HEK293 (cell line): ENCODE measurements around the gene SPRED2.
A peak's percentile ranks its signal among the peaks of the same experiment; 100 is the strongest.

Experiments
- CTCF ChIA-PET: fragments of 350-600 bp; formaldehyde crosslinking; extraction: SDS; loops from one replicate; lab custom pipeline; 2021; ENCODE audit warnings: antibody characterized with exemption; lab: Yijun Ruan, JAX
- POLR2A ChIA-PET: fragments of 300-600 bp; formaldehyde crosslinking; extraction: SDS; loops from one replicate; lab custom pipeline; 2020; ENCODE audit warnings: antibody characterized with exemption, inconsistent platforms; lab: Yijun Ruan, JAX
- H3K27ac ChIP-seq: fragments of 200-500 bp; sonication (Bioruptor generic); 2 replicates; pipeline ENCODE4 v1.5.1; 2014; ENCODE audit warnings: low read depth, low read length, control low read depth, inconsistent platforms; ENCODE audit errors: extremely low read depth
- H3K36me3 ChIP-seq, 2 experiments: fragments of 200-500 bp in 1 of 2; sonication (Bioruptor generic) in 1 of 2; 1 replicate in 1 of 2; 2 replicates in 1 of 2; pipeline ENCODE4 v1.5.1; 2014 to 2017; ENCODE audit warnings: inconsistent platforms in 2 of 2, low read length in 2 of 2; ENCODE audit not compliant: control insufficient read depth in 2 of 2, insufficient read depth in 1 of 2
- H3K4me1 ChIP-seq: fragments of 200-500 bp; sonication (Bioruptor generic); 2 replicates; pipeline ENCODE4 v1.5.1; 2014; ENCODE audit warnings: mild to moderate bottlenecking, low read length, inconsistent platforms; ENCODE audit not compliant: control insufficient read depth, insufficient read depth
- H3K4me3 ChIP-seq: 2 replicates; pipeline ENCODE4 v1.5.1; 2011; ENCODE audit warnings: low read depth, mild to moderate bottlenecking, control low read depth, low read length, moderate library complexity
- H3K9me3 ChIP-seq: fragments of 200-500 bp; sonication (Bioruptor generic); 2 replicates; pipeline ENCODE4 v1.5.1; 2014; ENCODE audit warnings: low read depth, low read length, inconsistent platforms; ENCODE audit not compliant: control insufficient read depth, insufficient read depth
- IKZF3 ChIP-seq: fragments of 450-650 bp; IDR thresholded peaks from 2 replicates; pipeline ENCODE4 v1.5.0; 2018; ENCODE audit warnings: missing biosample characterization, mild to moderate bottlenecking, missing genetic modification characterization, moderate library complexity
- MEIS1 ChIP-seq: sonication (generic); formaldehyde crosslinking; IDR thresholded peaks from 2 replicates; pipeline ENCODE4 v1.8.1; 2022; ENCODE audit warnings: missing genetic modification reagents, mild to moderate bottlenecking, borderline replicate concordance
- OSR2 ChIP-seq: fragments of 450-650 bp; formaldehyde crosslinking; IDR thresholded peaks from 2 replicates; pipeline ENCODE4 v1.5.1; 2016; ENCODE audit warnings: missing biosample characterization, missing genetic modification characterization
- SETDB1 ChIP-seq: IDR thresholded peaks from one replicate; pipeline ENCODE4 v1.6.1; 2017; ENCODE audit warnings: mild to moderate bottlenecking, low read length, moderate library complexity, mixed read lengths; ENCODE audit not compliant: insufficient read length
- SP7 ChIP-seq: fragments of 450-650 bp; formaldehyde crosslinking; IDR thresholded peaks from 2 replicates; pipeline ENCODE4 v1.5.1; 2016; ENCODE audit warnings: missing biosample characterization, missing genetic modification characterization
- ZFP3 ChIP-seq: fragments of 450-650 bp; formaldehyde crosslinking; IDR thresholded peaks from 2 replicates; pipeline ENCODE4 v1.5.1; 2016; ENCODE audit warnings: low read depth, missing biosample characterization, missing genetic modification characterization
- ZNF10 ChIP-seq: fragments of 450-650 bp; formaldehyde crosslinking; IDR thresholded peaks from 2 replicates; pipeline ENCODE4 v1.5.1; 2017; ENCODE audit warnings: missing biosample characterization, missing genetic modification characterization
- ZNF157 ChIP-seq: fragments of 450-650 bp; formaldehyde crosslinking; IDR thresholded peaks from 2 replicates; pipeline ENCODE4 v1.5.1; 2016; ENCODE audit warnings: missing biosample characterization, missing genetic modification characterization
- ZNF174 ChIP-seq: fragments of 450-650 bp; formaldehyde crosslinking; IDR thresholded peaks from 2 replicates; pipeline ENCODE4 v1.5.0; 2017; ENCODE audit warnings: missing biosample characterization, mild to moderate bottlenecking, missing genetic modification characterization
- ZNF341 ChIP-seq: fragments of 450-650 bp; formaldehyde crosslinking; IDR thresholded peaks from 2 replicates; pipeline ENCODE4; 2016; ENCODE audit warnings: low read depth, missing biosample characterization, missing genetic modification characterization
- ZNF48 ChIP-seq: fragments of 450-650 bp; formaldehyde crosslinking; IDR thresholded peaks from 2 replicates; pipeline ENCODE4 v1.5.1; 2016; ENCODE audit warnings: missing biosample characterization, missing genetic modification characterization
- ZNF560 ChIP-seq: fragments of 450-650 bp; formaldehyde crosslinking; IDR thresholded peaks from 2 replicates; pipeline ENCODE4 v1.5.1; 2017; ENCODE audit warnings: missing biosample characterization, missing genetic modification characterization, borderline replicate concordance
- ZNF571 ChIP-seq: fragments of 450-650 bp; formaldehyde crosslinking; IDR thresholded peaks from 2 replicates; pipeline ENCODE4 v1.5.0; 2017; ENCODE audit warnings: missing biosample characterization, missing genetic modification characterization
- ZNF585B ChIP-seq: fragments of 450-650 bp; formaldehyde crosslinking; IDR thresholded peaks from 2 replicates; pipeline ENCODE4 v1.5.1; 2016; ENCODE audit warnings: missing biosample characterization, missing genetic modification characterization
- ZNF600 ChIP-seq: fragments of 450-650 bp; formaldehyde crosslinking; IDR thresholded peaks from 2 replicates; pipeline ENCODE4 v1.5.1; 2016; ENCODE audit warnings: missing biosample characterization, missing genetic modification characterization
- TF ChIP-seq, protein P1 (sequence below): fragments of 450-650 bp; formaldehyde crosslinking; IDR thresholded peaks from 2 replicates; pipeline ENCODE4 v1.5.1; 2016; ENCODE audit warnings: missing biosample characterization, missing genetic modification characterization
- TF ChIP-seq, protein P2 (sequence below): fragments of 450-650 bp; formaldehyde crosslinking; IDR thresholded peaks from 2 replicates; pipeline ENCODE4 v1.5.1; 2016; ENCODE audit warnings: missing biosample characterization, missing genetic modification characterization
- TF ChIP-seq, protein P3 (sequence below): fragments of 450-650 bp; formaldehyde crosslinking; IDR thresholded peaks from 2 replicates; pipeline ENCODE4 v1.5.1; 2016; ENCODE audit warnings: missing biosample characterization, missing genetic modification characterization
- TF ChIP-seq, protein P4 (sequence below): fragments of 450-650 bp; formaldehyde crosslinking; IDR thresholded peaks from 2 replicates; pipeline ENCODE4 v1.5.0; 2017; ENCODE audit warnings: missing biosample characterization, missing genetic modification characterization, borderline replicate concordance

The SPRED2 gene

DNA sequence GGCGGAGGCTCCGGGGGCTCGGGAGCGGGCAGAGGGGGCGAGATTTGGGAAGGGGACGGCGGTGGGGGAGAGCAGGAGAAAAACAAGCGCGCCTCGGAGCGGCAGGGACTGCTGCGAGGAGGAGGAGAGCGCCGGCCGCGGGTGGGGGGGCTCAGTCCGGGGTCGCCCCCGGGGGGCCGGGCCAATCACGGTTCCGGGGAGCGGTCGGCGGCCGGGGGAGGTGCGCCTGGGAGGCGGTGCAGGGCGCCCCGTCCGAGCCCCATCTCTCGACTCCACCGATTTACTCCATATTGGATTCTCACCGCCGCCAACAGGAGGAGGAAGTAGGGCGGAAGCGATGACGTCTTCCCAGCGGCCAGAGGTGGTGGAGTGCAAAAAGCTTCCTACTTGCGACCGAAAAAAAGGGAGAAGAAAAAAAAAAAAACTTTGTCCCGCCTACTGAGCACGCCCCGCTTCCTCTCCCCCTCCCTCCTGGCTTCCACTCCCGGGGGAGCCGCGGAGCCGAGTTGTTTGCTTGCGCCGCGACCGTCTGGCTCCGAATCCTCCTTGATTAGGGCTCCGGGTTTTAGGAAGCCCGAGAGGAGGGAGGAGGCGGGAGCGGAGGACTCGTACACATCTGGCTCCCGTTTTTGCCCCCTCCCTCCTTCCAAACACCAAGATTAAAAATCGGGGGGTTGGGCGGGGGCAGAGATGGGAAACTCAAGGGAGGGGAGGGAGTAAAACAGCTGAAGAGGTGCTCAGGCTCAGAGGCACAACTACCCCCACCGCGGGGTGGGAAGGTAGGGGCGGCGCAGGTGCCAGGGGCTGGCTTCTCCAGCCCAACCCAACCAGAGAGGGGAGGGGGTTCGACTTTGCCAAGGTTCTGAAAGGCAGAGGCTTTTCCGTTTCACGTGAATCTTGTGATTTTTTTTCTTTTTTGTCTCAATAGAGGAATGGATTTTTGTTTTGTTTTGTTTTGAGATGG, at the start of gene SPRED2 (continued):
- peak; percentile 95 for TF ChIP-seq OSR2 (tag by site-specific recombination)
- no peak for TF ChIP-seq ZNF174 (tag by site-specific recombination)
- TF ChIP-seq ZNF571 (tag by site-specific recombination) = no peak
- TF ChIP-seq, protein P1, sequence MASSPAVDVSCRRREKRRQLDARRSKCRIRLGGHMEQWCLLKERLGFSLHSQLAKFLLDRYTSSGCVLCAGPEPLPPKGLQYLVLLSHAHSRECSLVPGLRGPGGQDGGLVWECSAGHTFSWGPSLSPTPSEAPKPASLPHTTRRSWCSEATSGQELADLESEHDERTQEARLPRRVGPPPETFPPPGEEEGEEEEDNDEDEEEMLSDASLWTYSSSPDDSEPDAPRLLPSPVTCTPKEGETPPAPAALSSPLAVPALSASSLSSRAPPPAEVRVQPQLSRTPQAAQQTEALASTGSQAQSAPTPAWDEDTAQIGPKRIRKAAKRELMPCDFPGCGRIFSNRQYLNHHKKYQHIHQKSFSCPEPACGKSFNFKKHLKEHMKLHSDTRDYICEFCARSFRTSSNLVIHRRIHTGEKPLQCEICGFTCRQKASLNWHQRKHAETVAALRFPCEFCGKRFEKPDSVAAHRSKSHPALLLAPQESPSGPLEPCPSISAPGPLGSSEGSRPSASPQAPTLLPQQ = peak; percentile 84

DNA sequence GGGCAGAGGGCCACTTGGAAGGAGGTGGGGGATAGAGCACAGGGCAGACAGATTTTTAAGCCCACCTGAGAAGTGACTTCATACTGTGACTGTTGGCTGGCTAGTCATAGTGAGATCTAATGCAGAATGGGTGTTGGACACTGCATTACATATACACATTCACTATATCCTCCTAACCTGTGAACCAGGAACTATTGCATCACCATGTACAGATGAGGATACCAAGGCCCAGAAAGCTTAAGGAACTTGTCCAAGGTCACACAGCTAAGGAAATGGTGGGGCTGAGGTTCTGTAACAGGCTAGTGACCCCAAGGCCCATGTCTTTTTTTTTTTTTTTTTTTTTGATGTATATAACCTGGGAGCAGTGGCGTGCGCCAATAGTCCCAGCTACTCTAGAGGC, 49.6 kb upstream of the SPRED2 start:
- ChIA-PET POLR2A (interaction anchor here (0.6 kb wide), 1 partner anchor 9 kb away, joined by 4 read pairs; no protein-coding TSS in a partner anchor), CTCF (interaction anchor here (0.6 kb wide), 1 partner anchor 296 kb away, joined by 3 read pairs; no protein-coding TSS in a partner anchor)
- no peaks in the 10 kb centered on the region for H3K36me3 ChIP-seq
- no peaks in the 10 kb centered on the region for H3K4me1 ChIP-seq
- no peak overlapping the region for H3K4me3 ChIP-seq
- H3K9me3 ChIP-seq = no peaks in the 10 kb centered on the region
- no peak for TF ChIP-seq SETDB1
- TF ChIP-seq IKZF3 (tag by site-specific recombination) = no peak
- TF ChIP-seq MEIS1 = no peak
- TF ChIP-seq, protein P2, sequence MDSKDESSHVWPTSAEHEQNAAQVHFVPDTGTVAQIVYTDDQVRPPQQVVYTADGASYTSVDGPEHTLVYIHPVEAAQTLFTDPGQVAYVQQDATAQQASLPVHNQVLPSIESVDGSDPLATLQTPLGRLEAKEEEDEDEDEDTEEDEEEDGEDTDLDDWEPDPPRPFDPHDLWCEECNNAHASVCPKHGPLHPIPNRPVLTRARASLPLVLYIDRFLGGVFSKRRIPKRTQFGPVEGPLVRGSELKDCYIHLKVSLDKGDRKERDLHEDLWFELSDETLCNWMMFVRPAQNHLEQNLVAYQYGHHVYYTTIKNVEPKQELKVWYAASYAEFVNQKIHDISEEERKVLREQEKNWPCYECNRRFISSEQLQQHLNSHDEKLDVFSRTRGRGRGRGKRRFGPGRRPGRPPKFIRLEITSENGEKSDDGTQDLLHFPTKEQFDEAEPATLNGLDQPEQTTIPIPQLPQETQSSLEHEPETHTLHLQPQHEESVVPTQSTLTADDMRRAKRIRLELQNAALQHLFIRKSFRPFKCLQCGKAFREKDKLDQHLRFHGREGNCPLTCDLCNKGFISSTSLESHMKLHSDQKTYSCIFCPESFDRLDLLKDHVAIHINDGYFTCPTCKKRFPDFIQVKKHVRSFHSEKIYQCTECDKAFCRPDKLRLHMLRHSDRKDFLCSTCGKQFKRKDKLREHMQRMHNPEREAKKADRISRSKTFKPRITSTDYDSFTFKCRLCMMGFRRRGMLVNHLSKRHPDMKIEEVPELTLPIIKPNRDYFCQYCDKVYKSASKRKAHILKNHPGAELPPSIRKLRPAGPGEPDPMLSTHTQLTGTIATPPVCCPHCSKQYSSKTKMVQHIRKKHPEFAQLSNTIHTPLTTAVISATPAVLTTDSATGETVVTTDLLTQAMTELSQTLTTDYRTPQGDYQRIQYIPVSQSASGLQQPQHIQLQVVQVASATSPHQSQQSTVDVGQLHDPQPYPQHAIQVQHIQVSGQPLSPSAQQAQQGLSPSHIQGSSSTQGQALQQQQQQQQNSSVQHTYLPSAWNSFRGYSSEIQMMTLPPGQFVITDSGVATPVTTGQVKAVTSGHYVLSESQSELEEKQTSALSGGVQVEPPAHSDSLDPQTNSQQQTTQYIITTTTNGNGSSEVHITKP (tag by site-specific recombination) = no peak
- TF ChIP-seq, protein P3, sequence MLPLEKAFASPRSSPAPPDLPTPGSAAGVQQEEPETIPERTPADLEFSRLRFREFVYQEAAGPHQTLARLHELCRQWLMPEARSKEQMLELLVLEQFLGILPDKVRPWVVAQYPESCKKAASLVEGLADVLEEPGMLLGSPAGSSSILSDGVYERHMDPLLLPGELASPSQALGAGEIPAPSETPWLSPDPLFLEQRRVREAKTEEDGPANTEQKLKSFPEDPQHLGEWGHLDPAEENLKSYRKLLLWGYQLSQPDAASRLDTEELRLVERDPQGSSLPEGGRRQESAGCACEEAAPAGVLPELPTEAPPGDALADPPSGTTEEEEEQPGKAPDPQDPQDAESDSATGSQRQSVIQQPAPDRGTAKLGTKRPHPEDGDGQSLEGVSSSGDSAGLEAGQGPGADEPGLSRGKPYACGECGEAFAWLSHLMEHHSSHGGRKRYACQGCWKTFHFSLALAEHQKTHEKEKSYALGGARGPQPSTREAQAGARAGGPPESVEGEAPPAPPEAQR (tag by site-specific recombination) = no peak
- TF ChIP-seq ZNF10 (tag by site-specific recombination) = no peak
- TF ChIP-seq SP7 (tag by site-specific recombination) = no peak
- no peak for TF ChIP-seq ZNF48 (tag by site-specific recombination)
- TF ChIP-seq ZNF560 (tag by site-specific recombination) = no peak
- TF ChIP-seq ZNF341 (tag by site-specific recombination) = no peak
- no peak for TF ChIP-seq ZNF600
- TF ChIP-seq ZNF585B (tag by site-specific recombination) = no peak
- no peak for TF ChIP-seq ZFP3 (tag by site-specific recombination)
- TF ChIP-seq, protein P4, sequence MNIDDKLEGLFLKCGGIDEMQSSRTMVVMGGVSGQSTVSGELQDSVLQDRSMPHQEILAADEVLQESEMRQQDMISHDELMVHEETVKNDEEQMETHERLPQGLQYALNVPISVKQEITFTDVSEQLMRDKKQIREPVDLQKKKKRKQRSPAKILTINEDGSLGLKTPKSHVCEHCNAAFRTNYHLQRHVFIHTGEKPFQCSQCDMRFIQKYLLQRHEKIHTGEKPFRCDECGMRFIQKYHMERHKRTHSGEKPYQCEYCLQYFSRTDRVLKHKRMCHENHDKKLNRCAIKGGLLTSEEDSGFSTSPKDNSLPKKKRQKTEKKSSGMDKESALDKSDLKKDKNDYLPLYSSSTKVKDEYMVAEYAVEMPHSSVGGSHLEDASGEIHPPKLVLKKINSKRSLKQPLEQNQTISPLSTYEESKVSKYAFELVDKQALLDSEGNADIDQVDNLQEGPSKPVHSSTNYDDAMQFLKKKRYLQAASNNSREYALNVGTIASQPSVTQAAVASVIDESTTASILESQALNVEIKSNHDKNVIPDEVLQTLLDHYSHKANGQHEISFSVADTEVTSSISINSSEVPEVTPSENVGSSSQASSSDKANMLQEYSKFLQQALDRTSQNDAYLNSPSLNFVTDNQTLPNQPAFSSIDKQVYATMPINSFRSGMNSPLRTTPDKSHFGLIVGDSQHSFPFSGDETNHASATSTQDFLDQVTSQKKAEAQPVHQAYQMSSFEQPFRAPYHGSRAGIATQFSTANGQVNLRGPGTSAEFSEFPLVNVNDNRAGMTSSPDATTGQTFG (tag by site-specific recombination) = no peak
- TF ChIP-seq ZNF157 = no peak
- TF ChIP-seq, all 188 proteins: peak for 0
- no peak overlapping the region for H3K27ac ChIP-seq
